GM18873 (cell line): ENCODE results near the gene GABRG3.

Experiments used
- ATAC-seq: cut with Tn5 transposase; IDR thresholded peaks from one replicate; pipeline ENCODE4 v1.9.1; 2021; ENCODE audit warnings: mild to moderate bottlenecking, moderate library complexity, moderate number of reproducible peaks; ENCODE audit not compliant: unreplicated experiment, low FRiP score

GABRG3 gene

GRCh38 chr15:27059610-27060202 lies 88.7 kb downstream of the GABRG3 start:
- no peak for ATAC-seq

DNA sequence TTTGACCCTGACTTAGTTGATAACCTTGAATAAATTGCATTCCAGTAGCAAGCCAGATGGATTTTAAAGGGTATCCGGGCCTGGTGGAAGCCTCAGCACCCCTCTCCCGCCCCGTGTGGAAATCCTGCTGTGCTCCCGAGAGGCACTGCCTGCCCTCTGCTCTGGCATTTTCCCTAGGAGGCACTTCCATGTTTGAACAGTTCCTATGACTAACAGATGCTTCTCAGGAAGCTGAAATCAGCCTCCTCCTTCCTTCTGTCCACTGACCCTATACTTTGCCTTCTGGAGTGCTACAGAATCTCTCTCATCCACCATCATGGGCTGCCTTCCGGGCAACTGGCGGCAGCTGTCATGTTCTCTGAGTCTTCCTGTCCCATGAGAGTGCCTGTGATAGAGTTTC lies 90.8 kb downstream of the GABRG3 start:
- no peak for ATAC-seq

- ATAC-seq = no peak
Observed at GRCh38 chr15:27062951-27063350, 92.0 kb downstream of the GABRG3 start.

DNA sequence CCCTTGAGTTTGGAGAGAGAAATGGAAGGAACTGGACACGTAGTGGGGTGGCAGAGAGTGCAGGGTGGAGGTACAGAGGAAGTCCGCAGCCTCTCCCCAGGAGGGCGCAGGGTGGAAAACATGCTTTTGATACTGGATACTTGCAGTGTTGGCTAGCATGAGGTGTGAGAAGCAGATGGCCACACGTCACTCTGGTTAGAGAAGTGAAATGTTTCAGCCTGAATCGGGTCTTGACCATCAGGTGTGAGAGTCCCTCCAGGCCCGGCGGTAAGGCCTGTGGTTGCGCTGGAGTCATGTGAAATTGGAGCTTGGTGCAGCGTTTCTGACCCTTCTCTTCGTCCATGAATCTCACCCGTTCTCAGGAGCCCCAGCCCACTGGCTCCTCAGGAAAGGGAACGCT lies 93.1 kb downstream of the GABRG3 start:
- no peak for ATAC-seq

GRCh38 chr15:27065151-27065550 lies 94.2 kb downstream of the GABRG3 start:
- ATAC-seq = no peak

DNA sequence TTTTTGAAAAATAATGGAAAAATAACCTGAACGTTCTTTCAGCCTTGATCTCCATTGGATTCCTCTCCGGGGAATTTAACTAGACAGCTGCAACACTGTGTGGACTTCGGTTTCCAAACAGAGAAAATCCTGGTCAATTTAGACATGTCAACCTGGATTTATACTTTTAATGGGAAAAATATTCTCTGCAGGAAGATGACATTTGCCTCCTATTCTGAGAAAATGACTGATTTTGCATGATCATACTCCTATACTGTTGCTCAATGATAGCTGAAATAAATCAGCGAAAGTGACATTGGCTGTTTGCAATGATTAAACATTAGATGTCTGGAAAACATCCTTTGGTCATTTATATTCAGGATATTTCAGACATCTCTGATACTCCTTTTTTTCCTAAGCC lies 94.8 kb downstream of the GABRG3 start:
- ATAC-seq = no peak

DNA sequence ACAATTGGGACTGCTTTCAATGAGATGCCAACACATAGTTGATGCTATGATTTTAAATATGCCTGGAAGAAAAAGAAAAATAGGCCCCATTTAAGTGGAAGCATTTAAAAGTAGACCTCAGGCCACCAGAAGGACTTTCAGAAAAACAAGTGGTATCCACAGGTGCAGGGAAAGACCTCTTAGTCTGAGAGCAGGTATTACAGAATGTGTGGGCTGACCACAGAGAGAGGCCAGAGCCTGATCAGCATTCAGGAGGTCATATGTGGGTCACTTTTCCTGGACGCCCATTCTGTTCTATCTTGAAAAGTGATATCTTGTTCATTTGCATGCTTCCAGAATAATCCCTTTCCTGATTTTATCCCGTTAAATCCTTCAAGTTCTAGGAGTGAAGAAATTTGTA lies 95.5 kb downstream of the GABRG3 start:
- no peak for ATAC-seq

- ATAC-seq = no peak
Observed at GRCh38 chr15:27067175-27067574, 96.2 kb downstream of the GABRG3 start.

DNA sequence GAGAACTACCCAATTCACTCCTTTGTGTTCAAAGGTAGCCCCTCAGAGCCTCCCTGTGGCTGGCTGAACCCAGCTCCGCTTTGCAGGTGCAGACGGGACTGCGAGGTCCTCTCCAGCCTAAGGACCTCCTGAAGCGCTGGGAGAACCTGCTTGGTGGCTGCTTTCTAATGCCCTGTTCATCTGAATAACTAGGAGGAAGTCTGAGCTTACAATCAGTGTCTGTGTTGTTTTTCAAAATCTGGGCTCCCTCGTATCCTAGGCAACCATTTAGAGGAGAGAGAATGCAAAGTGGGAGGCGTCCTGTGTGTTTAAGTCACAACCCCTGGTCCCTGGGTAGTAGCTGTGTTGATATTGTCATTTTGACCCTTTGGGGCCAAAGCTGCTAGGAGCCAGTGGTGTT lies 99.9 kb downstream of the GABRG3 start:
- ATAC-seq = no peak

DNA sequence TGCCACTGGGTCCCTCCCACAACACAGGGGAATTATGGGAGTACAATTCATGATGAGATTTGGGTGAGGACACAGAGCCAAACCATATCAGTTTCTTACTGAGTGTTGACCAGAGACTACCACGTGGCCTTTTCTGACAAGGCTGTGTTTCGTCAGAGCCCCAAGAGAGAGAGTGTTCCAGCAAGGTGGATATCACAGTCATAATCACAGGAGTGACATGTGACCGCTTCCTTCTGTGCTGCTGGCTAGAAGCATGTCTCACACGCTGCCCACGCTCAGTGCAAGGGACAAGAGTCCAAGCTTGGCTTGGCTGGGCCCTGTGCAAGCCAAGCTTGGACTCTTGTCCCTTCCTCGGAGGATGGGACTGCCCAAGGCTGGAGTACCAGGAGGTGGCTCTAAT lies 103.2 kb downstream of the GABRG3 start:
- no peak for ATAC-seq

DNA sequence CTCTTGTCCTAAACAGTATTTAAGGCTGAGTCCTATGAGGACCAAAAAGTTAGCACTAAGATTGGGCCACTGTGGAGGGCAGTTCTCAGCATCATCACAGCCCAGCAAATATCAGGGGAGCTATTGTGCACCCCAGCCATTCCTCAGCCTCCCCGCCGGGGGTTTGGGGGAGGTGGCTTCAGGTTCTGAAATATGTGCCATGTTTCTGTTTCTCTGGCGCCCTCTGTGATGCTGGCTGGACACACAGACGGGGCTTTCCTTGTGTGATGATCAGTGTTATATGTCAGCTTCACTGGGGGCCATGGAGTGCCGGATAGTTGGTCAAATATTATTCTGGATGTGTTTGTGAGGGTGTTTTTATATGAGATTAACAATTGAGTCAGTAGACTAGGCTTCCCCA lies 106.8 kb downstream of the GABRG3 start:
- ATAC-seq = no peak

GRCh38 chr15:27081676-27082418 lies 110.9 kb downstream of the GABRG3 start:
- no peak for ATAC-seq

DNA sequence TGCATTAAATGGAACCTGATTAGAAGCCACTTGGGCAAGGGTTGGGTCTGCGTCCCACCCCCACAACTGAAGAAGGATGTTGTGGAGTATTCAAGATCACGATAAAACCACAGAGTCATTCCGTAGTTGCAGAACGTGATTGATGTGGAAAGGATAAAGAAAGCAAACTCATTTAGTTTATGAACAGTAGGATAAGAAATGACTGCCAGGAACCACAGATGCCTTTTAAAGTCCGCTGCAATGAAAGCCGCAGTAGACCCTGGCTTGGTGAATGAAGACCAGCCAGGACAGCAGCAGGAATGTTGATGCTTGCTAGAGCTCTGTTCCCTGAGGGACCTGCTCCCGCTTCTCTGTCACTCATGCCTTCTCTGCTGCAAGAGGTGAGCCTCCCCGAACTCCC lies 111.5 kb downstream of the GABRG3 start:
- no peak for ATAC-seq

GRCh38 chr15:27084844-27085243 lies 113.9 kb downstream of the GABRG3 start:
- no peak for ATAC-seq

DNA sequence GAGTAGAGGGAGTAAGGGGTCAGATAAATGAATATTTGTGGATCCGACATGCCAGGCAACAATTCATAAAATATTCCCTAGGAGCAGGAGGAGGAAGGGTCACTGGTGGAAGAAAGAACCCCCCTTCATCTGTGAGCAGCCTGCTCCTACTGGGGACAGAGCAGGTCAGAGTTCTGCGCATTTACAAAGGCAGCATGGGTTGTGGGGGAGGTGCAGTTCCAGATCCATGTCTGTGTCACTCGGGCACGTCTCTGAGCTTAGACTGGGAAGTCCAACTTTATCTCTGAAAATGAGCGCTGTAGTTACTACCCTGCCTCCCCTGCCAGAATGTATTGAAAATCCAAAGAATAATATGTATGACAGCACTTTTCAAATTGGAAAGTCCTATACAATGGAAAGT lies 115.2 kb downstream of the GABRG3 start:
- no peak for ATAC-seq

- ATAC-seq = no peak
Observed at GRCh38 chr15:27086805-27087204, 115.8 kb downstream of the GABRG3 start.

DNA sequence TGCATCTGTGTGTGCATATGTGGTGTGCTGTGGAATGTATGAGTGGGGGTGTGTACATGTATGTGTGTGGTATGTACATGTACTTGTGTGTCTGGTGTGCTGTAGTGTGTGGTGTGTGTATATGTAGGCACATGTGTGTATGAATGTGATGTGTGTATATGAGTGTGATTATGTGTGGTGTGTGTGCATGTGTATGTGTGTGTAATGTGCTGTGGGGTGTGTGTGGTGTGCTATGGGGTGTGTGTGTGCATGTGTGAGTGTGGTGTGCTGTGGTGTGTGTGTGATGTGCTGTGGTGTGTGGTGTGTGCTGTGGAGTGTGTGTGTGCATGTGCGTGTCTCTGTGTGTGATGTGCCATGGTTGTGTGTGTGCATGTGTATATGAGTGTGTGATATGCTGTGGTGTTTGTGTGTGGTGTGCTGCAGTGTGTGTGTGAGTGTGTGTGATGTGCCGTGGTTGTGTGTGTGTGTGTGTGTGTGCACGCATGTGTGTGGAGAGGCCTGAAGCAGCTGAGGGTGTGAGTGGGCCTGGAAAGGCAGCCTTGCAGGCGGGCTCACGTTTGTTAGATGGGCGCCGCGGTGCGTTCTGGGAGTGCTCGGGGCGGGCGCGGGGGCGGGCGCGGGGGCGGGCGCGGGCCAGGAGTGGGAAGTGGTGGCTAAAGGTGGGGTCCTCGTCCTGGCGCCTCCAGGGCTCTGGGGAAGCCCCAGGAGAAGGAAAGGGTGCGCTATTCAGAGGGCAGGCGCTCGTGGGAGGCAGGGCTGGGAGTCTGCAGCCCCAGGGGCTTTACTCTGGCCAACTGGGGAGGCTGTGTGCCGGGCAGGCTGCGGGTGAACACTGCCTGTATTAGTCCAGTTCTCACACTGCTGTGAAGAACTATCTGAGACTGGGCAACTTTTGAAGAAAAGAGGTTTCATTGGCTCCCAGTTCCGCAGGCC lies 116.9 kb downstream of the GABRG3 start:
- ATAC-seq = no peak

GRCh38 chr15:27088584-27089232 lies 117.7 kb downstream of the GABRG3 start:
- ATAC-seq = no peak

- no peak for ATAC-seq
Observed at GRCh38 chr15:27089233-27089586, 118.2 kb downstream of the GABRG3 start.

- no peak for ATAC-seq
Observed at GRCh38 chr15:27089676-27090075, 118.7 kb downstream of the GABRG3 start.
